Effector memory CD4-positive, alpha-beta T cell (primary cell): ENCODE data around the gene BBS9.

Experiments
- DNase-seq, 3 donors: peaks; one replicate each; pipeline ENCODE4 v3.0.0-alpha.2; 2020
- H3K27ac ChIP-seq: 2 replicates; pipeline ENCODE4 v1.7.0; 2013; ENCODE audit warnings: mild to moderate bottlenecking, low read length, moderate library complexity; ENCODE audit not compliant: insufficient read depth, poor library complexity, severe bottlenecking
- H3K27me3 ChIP-seq: replicated peaks from 2 replicates; pipeline ENCODE4 v1.7.0; 2013; ENCODE audit warnings: mild to moderate bottlenecking, low read length; ENCODE audit not compliant: insufficient read depth, control insufficient read depth, poor library complexity, severe bottlenecking
- H3K36me3 ChIP-seq: 2 replicates; pipeline ENCODE4 v1.7.0; 2013; ENCODE audit warnings: mild to moderate bottlenecking, low read length, moderate library complexity; ENCODE audit not compliant: control insufficient read depth, insufficient read depth
- H3K4me1 ChIP-seq: 2 replicates; pipeline ENCODE4 v1.7.0; 2013; ENCODE audit warnings: low read length, mild to moderate bottlenecking; ENCODE audit not compliant: control insufficient read depth, insufficient read depth, poor library complexity, severe bottlenecking
- H3K4me3 ChIP-seq: 2 replicates; pipeline ENCODE4 v1.7.0; 2013; ENCODE audit warnings: low read length, low read depth, mild to moderate bottlenecking; ENCODE audit not compliant: insufficient read depth, poor library complexity, severe bottlenecking
- H3K9me3 ChIP-seq: 2 replicates; pipeline ENCODE4 v1.7.0; 2013; ENCODE audit warnings: mild to moderate bottlenecking, low read length, moderate library complexity; ENCODE audit not compliant: control insufficient read depth

BBS9 gene

DNA sequence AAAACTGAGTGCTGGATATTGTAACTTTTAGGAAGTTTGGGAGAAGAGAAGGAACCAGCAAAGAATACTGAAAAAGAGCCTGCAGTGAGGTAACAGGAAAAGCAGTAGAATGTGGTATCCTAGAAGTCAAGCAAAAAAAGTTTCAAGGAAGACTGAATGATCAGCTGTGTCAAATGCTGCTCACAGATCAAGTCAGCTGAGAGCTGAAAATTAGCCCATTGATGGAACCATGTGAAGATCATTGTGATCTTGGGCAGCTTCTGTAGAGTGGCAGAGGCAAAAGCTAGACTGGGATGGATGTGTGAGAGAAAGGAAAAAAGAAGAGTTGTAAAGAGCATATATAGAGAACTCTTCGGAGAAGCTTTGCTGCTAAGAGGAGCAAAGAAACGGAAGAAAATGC, 460.5 kb downstream of the BBS9 start:
- Histone ChIP-seq H3K36me3 (no peaks in the 10 kb centered on the region), H3K27me3 (no peaks in the 10 kb centered on the region), H3K9me3 (no peaks in the 10 kb centered on the region), H3K27ac (no peak overlapping the region), H3K4me3 (no peak overlapping the region), H3K4me1 (no peaks in the 10 kb centered on the region)
- DNase-seq, result no peak

DNA sequence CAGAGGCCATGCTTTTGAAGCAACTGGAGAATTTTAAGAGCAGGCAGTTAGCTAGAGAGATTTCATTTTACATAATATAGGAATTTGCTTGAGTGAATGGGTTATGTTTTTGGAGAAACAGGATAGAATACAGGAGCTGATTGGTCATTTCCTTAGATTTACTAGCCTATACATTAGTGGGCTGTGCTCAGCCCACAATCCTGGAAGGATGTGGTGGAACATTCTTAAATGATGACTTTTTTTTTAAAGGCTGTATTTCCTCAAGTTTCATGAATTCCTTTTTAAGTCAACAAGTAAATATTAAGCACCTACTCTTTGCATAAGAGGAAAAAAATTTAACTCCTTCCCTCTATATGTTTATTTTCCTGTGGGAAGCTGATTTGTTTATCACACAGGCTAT, 461.6 kb downstream of the BBS9 start:
- no peaks in the 10 kb centered on the region for H3K36me3 ChIP-seq
- no peak overlapping the region for H3K4me3 ChIP-seq
- no peak for DNase-seq
- no peak overlapping the region for H3K27ac ChIP-seq
- H3K4me1 ChIP-seq, result no peaks in the 10 kb centered on the region
- no peaks in the 10 kb centered on the region for H3K9me3 ChIP-seq
- no peaks in the 10 kb centered on the region for H3K27me3 ChIP-seq

DNA sequence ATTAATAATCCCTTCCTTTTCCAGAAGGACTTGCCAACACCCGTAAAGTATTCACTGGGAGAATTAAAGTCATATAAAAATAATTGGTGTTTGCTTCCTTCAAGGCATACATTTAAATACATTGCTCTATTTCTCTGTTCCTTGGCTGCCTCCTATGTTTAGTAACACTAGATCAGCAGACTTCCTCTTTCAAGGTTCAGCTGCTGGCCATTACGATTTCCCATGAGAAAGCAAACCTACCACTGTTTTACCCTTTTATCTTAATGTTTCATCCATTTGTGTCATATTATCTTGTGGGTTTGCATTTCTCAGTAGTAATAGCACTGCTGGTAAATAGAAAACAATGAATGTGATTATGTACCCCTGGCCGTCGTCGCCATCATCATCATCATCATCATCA, 462.1 kb downstream of the BBS9 start:
- Histone ChIP-seq H3K27ac (no peak overlapping the region), H3K27me3 (no peaks in the 10 kb centered on the region)

DNA sequence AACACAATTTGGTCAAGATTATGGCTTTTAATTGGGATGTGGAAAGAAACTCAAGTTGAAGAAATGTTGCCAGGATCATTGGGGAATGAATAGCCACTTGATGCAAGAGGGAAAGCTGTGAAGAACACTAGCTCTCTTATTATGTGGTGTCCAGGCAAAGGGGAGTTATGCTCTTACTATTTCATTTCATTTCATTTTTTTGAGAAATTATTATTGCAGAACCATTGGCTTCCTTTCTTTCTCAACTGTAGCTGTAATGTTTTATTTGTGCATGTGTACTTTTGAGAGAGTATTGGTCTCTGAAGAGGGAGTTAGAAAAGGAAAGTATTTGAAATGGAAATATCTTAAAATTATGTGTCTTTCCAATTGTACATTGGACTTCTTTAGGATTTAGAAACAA, 463.4 kb downstream of the BBS9 start:
- H3K4me3 ChIP-seq, result no peak overlapping the region
- H3K9me3 ChIP-seq, result no peaks in the 10 kb centered on the region
- no peaks in the 10 kb centered on the region for H3K4me1 ChIP-seq
- H3K27me3 ChIP-seq, result no peaks in the 10 kb centered on the region
- H3K27ac ChIP-seq, result no peak overlapping the region
- no peaks in the 10 kb centered on the region for H3K36me3 ChIP-seq
- no peak for DNase-seq

More for the DNA sequence above, 462.1 kb downstream of the BBS9 start:
- H3K4me3 ChIP-seq, result no peak overlapping the region
- H3K4me1 ChIP-seq, result no peaks in the 10 kb centered on the region
- no peak for DNase-seq
- H3K9me3 ChIP-seq, result no peaks in the 10 kb centered on the region
- no peaks in the 10 kb centered on the region for H3K36me3 ChIP-seq

DNA sequence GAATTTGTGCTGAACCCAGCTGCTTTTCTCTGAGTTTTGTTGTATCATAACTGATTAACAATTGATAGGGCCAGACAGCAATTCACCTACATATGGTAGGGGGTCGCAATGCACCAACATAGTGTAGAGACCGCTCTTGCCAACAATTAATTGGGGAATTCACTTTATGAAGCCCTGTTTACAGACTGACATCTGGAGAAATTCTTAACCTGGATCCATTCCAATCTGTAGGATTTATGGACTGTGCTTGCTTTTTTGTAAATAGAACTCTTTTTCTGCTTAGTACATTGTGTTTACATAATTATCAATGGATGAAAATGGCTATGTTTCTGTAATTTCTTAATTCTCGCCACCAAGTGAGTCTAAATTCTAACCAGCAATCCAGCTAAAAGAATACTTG, 464.2 kb downstream of the BBS9 start:
- no peak for DNase-seq
- no peak overlapping the region for H3K27ac ChIP-seq
- H3K27me3 ChIP-seq, result no peaks in the 10 kb centered on the region
- no peaks in the 10 kb centered on the region for H3K36me3 ChIP-seq
- H3K4me3 ChIP-seq, result no peak overlapping the region
- no peaks in the 10 kb centered on the region for H3K9me3 ChIP-seq
- no peaks in the 10 kb centered on the region for H3K4me1 ChIP-seq

DNA sequence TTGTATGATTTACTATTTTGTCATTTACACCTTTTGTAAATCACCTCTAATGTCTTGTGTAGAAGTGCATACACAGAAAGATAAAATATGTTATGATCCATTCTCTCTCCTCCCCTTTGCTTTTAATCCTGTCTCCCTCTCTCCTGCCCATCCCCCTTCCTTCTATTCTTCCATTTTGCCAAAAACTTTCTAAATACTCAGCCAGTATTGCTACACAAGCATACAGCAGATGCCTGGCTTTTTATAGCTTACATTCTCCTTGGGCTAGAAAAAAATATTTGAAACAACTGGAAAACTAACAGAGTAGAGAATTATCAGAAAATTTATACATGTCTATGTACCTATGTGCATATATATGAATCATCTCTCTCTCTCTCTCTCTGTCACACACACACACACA, 467.3 kb downstream of the BBS9 start:
- no peak for DNase-seq
- H3K36me3 ChIP-seq, result no peaks in the 10 kb centered on the region
- H3K9me3 ChIP-seq, result no peaks in the 10 kb centered on the region
- no peaks in the 10 kb centered on the region for H3K4me1 ChIP-seq
- no peaks in the 10 kb centered on the region for H3K27me3 ChIP-seq
- H3K4me3 ChIP-seq, result no peak overlapping the region
- H3K27ac ChIP-seq, result no peak overlapping the region

DNA sequence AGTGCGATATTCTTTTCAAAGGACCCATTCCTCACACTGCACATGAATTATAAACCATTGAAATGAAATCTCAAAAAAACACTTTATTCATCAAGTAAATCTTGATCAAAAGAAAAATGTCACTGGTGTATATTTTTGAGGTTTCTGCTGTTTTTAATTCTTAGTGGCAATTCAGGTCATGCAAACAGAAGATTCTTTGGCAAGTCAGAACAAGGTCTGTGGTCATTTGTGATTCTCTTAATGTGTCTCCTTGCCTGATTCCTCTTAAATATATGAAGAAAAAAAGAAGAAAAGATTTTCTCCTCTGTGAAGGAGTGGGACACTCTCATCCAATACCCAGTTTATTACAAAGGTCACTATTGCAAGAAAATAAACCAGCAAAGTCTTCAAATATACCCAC, 467.8 kb downstream of the BBS9 start:
- H3K27ac ChIP-seq, result no peak overlapping the region
- H3K36me3 ChIP-seq, result no peaks in the 10 kb centered on the region
- H3K27me3 ChIP-seq, result no peaks in the 10 kb centered on the region
- H3K4me3 ChIP-seq, result no peak overlapping the region
- no peaks in the 10 kb centered on the region for H3K9me3 ChIP-seq
- no peak for DNase-seq
- no peaks in the 10 kb centered on the region for H3K4me1 ChIP-seq

DNA sequence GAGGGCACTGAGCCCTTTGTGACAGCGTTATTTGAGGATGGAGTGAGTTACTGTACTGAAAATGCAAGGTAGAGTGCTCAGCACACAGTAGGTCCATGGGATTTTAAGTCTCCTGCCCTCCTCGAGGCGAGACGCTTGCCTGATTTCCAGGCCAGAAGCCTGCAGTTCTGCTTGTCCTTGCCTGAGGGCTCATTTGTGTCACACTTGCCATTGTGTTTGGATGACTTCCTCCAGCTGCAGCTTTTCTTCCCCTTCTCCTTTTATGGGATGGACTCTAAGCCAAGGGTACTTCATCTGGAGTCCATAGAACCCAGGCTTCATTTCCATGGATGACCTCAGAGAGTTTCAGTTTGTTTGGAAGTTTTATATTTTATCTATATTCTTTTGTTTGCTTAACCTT, 471.7 kb downstream of the BBS9 start:
- Histone ChIP-seq H3K9me3 (no peaks in the 10 kb centered on the region), H3K27ac (no peak overlapping the region), H3K27me3 (no peaks in the 10 kb centered on the region), H3K4me3 (no peak overlapping the region), H3K36me3 (no peaks in the 10 kb centered on the region), H3K4me1 (no peaks in the 10 kb centered on the region)
- no peak for DNase-seq

DNA sequence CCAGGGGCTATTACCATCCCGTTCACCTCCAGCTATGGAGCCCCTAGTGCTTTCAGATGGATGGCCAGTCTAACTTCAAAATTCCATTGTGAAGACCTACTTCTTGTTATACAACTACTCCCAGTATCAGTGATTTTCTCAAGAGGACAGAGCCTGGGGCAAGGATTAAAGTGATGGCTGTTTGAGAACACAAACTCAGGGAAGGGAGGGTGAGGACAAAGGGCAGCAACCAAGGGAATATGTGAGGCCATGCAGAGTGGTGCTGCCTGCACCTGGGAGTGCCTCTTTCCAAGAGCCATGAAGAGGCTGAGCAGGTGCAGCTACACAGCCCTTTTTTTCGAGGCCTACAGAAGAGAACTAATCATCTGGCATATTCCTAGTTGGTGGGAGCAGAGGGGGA, 472.5 kb downstream of the BBS9 start:
- no peaks in the 10 kb centered on the region for H3K9me3 ChIP-seq
- DNase-seq, result no peak
- no peaks in the 10 kb centered on the region for H3K36me3 ChIP-seq
- no peaks in the 10 kb centered on the region for H3K27me3 ChIP-seq
- H3K27ac ChIP-seq, result no peak overlapping the region
- H3K4me1 ChIP-seq, result no peaks in the 10 kb centered on the region
- no peak overlapping the region for H3K4me3 ChIP-seq

DNA sequence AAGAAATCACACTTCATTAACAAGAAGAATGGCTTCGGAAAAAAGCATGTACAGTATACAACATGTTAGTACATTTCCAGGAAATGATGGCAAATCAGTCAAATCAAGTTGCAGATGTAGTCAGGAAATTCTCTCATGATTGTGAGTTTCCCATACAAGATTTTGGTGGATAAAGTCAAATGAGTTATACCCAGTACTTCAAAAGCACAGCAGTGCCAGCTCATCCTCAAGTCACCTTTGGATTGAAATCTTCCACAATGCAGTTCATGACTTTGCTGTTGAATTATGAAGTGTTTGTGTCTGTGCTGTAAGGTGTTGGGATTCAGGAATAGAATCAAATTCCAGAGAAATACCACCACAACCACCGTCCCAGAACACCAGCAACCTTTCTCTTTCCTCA, 474.7 kb downstream of the BBS9 start:
- Histone ChIP-seq H3K4me3 (no peak overlapping the region), H3K27ac (no peak overlapping the region), H3K4me1 (no peaks in the 10 kb centered on the region), H3K9me3 (no peaks in the 10 kb centered on the region), H3K36me3 (no peaks in the 10 kb centered on the region), H3K27me3 (no peaks in the 10 kb centered on the region)
- DNase-seq, result no peak

DNA sequence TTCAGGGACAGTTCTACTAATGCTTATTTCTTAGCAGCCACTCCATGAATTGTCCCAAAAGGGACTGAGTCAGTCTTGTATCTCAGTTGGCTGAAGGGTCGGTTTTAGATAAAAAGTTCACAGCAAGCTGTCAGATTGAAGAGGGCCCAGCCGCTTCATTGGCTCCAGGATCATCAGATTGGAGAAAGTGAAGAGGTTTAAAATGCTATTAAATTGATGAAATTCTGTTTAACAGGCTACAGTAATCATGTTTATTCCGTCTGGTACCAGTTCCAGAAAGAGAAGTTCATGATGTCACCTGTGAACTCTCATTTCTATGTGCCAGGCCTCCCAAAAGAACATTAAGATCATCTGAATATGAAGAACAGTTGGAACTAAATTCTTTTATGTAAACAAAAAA, 481.6 kb downstream of the BBS9 start:
- Histone ChIP-seq H3K4me3 (no peak overlapping the region), H3K27ac (no peak overlapping the region), H3K36me3 (no peaks in the 10 kb centered on the region), H3K27me3 (no peaks in the 10 kb centered on the region), H3K9me3 (no peaks in the 10 kb centered on the region), H3K4me1 (no peaks in the 10 kb centered on the region)
- no peak for DNase-seq
